Stimulated activated effector memory CD8-positive, alpha-beta T cell treated with anti-CD3 and anti-CD28 coated beads, Interleukin-12 subunit alpha, Interleukin-12 subunit beta, amount 100 ng/mL, for 72 hours (primary cell): Measurements from ENCODE around the gene IL1A.

ENCODE experiments used
- ATAC-seq: fragments of 150-1000 bp; cut with Tn5 transposase; 2 replicates; pipeline ENCODE4 v1.10.0; 2021
- DNase-seq, 2 donors: peaks; one replicate each; pipeline ENCODE4 v3.0.0; 2021 to 2022; ENCODE audit warnings: low spot score in 2 of 2
- H3K27ac Mint-ChIP-seq: one replicate; pipeline ENCODE4 v1.8.0; 2022; ENCODE audit warnings: mild to moderate bottlenecking, mixed read lengths
- H3K36me3 Mint-ChIP-seq: one replicate; pipeline ENCODE4 v1.8.0; 2022; ENCODE audit warnings: mild to moderate bottlenecking, mixed read lengths
- H3K4me1 Mint-ChIP-seq: one replicate; pipeline ENCODE4 v1.8.0; 2022; ENCODE audit warnings: mixed read lengths
- H3K4me3 Mint-ChIP-seq: one replicate; pipeline ENCODE4 v1.8.0; 2022; ENCODE audit warnings: mild to moderate bottlenecking, mixed read lengths
- H3K9me3 Mint-ChIP-seq: one replicate; pipeline ENCODE4 v1.8.0; 2022; ENCODE audit warnings: mixed read lengths

Gene IL1A

GRCh38 chr2:112807233-112807807, 23.0 kb upstream of the IL1A start:
- peaks cover 4% of the 10 kb centered on the region for H3K36me3 Mint-ChIP-seq
- peaks cover 12% of the 10 kb centered on the region for H3K9me3 Mint-ChIP-seq
- ATAC-seq (no peak), DNase-seq (no peak)
- no peak overlapping the region for H3K27ac Mint-ChIP-seq
- H3K4me3 Mint-ChIP-seq = no peak overlapping the region
- H3K4me1 Mint-ChIP-seq = peaks cover 41% of the 10 kb centered on the region

- Mint-ChIP-seq H3K9me3 (peaks cover 13% of the 10 kb centered on the region), H3K4me3 (peak overlapping the region; percentile 15), H3K4me1 (peaks cover 31% of the 10 kb centered on the region), H3K27ac (peak overlapping the region; percentile 56), H3K36me3 (peaks cover 4% of the 10 kb centered on the region)
- DNase-seq = no peak
- ATAC-seq = no peak
Observed at GRCh38 chr2:112805542-112805941, 21.2 kb upstream of the IL1A start.

GRCh38 chr2:112803691-112804521, 19.6 kb upstream of the IL1A start:
- DNase-seq (no peak), ATAC-seq (peak; percentile 97)
- Mint-ChIP-seq H3K27ac (peak overlapping the region; percentile 95), H3K9me3 (peaks cover 16% of the 10 kb centered on the region), H3K4me3 (peak overlapping the region; percentile 2), H3K36me3 (peaks cover 4% of the 10 kb centered on the region), H3K4me1 (peaks cover 45% of the 10 kb centered on the region)

GRCh38 chr2:112800881-112801583, 16.7 kb upstream of the IL1A start:
- H3K4me3 Mint-ChIP-seq = peak overlapping the region; percentile 22

GRCh38 chr2:112798979-112799975, 15.0 kb upstream of the IL1A start:
- peak; percentile 40 for ATAC-seq
- Mint-ChIP-seq H3K4me1 (peaks cover 40% of the 10 kb centered on the region), H3K36me3 (peaks cover 4% of the 10 kb centered on the region), H3K27ac (peak overlapping the region; percentile 90), H3K9me3 (peaks cover 4% of the 10 kb centered on the region), H3K4me3 (no peak overlapping the region)
- no peak for DNase-seq

More at GRCh38 chr2:112800881-112801583, 16.7 kb upstream of the IL1A start:
- ATAC-seq (no peak), DNase-seq (no peak)
- Mint-ChIP-seq H3K27ac (no peak overlapping the region), H3K9me3 (peaks cover 4% of the 10 kb centered on the region), H3K36me3 (peaks cover 4% of the 10 kb centered on the region), H3K4me1 (peaks cover 42% of the 10 kb centered on the region)

GRCh38 chr2:112796486-112796885, 12.2 kb upstream of the IL1A start:
- Mint-ChIP-seq H3K4me3 (no peak overlapping the region), H3K9me3 (peaks cover 8% of the 10 kb centered on the region), H3K27ac (no peak overlapping the region), H3K4me1 (peaks cover 42% of the 10 kb centered on the region), H3K36me3 (no peaks in the 10 kb centered on the region)
- DNase-seq (no peak), ATAC-seq (no peak)

GRCh38 chr2:112795774-112796173, 11.5 kb upstream of the IL1A start:
- Mint-ChIP-seq H3K27ac (peak overlapping the region; percentile 44), H3K4me3 (no peak overlapping the region), H3K36me3 (no peaks in the 10 kb centered on the region), H3K9me3 (peaks cover 8% of the 10 kb centered on the region), H3K4me1 (peaks cover 41% of the 10 kb centered on the region)
- ATAC-seq (peak; percentile 36), DNase-seq (no peak)

- Mint-ChIP-seq H3K4me3 (no peak overlapping the region), H3K9me3 (peaks cover 4% of the 10 kb centered on the region), H3K27ac (no peak overlapping the region), H3K4me1 (peaks cover 34% of the 10 kb centered on the region), H3K36me3 (no peaks in the 10 kb centered on the region)
- ATAC-seq (no peak), DNase-seq (no peak)
Observed at GRCh38 chr2:112794841-112795240, 10.5 kb upstream of the IL1A start.

- DNase-seq (peak in 1 of 2 donors; percentile 59), ATAC-seq (peak; percentile 93)
- Mint-ChIP-seq H3K27ac (peak overlapping the region; percentile 74), H3K4me1 (peaks cover 28% of the 10 kb centered on the region), H3K36me3 (no peaks in the 10 kb centered on the region), H3K9me3 (peaks cover 4% of the 10 kb centered on the region), H3K4me3 (peak overlapping the region; percentile 3)
Observed at GRCh38 chr2:112794131-112794733, 9.9 kb upstream of the IL1A start.

- ATAC-seq (peak; percentile 69), DNase-seq (no peak)
- H3K27ac Mint-ChIP-seq = peak overlapping the region; percentile 74
- peaks cover 22% of the 10 kb centered on the region for H3K4me1 Mint-ChIP-seq
- peak overlapping the region; percentile 3 for H3K4me3 Mint-ChIP-seq
- no peaks in the 10 kb centered on the region for H3K36me3 Mint-ChIP-seq
- H3K9me3 Mint-ChIP-seq = peaks cover 4% of the 10 kb centered on the region
Observed at GRCh38 chr2:112793449-112793978, 9.2 kb upstream of the IL1A start.

- Mint-ChIP-seq H3K36me3 (no peaks in the 10 kb centered on the region), H3K27ac (no peak overlapping the region), H3K9me3 (peaks cover 4% of the 10 kb centered on the region), H3K4me3 (no peak overlapping the region), H3K4me1 (peaks cover 22% of the 10 kb centered on the region)
- DNase-seq = no peak
- no peak for ATAC-seq
Observed at GRCh38 chr2:112792419-112792818, 8.1 kb upstream of the IL1A start.

GRCh38 chr2:112791693-112792230, 7.5 kb upstream of the IL1A start:
- peaks cover 22% of the 10 kb centered on the region for H3K4me1 Mint-ChIP-seq
- ATAC-seq (no peak), DNase-seq (no peak)
- H3K27ac Mint-ChIP-seq = no peak overlapping the region
- no peak overlapping the region for H3K4me3 Mint-ChIP-seq
- peaks cover 4% of the 10 kb centered on the region for H3K9me3 Mint-ChIP-seq
- H3K36me3 Mint-ChIP-seq = no peaks in the 10 kb centered on the region

- H3K9me3 Mint-ChIP-seq = peaks cover 4% of the 10 kb centered on the region
- ATAC-seq (no peak), DNase-seq (no peak)
- H3K4me3 Mint-ChIP-seq = no peak overlapping the region
- no peak overlapping the region for H3K27ac Mint-ChIP-seq
- H3K36me3 Mint-ChIP-seq = no peaks in the 10 kb centered on the region
- peaks cover 21% of the 10 kb centered on the region for H3K4me1 Mint-ChIP-seq
Observed at GRCh38 chr2:112791019-112791418, 6.7 kb upstream of the IL1A start.

GRCh38 chr2:112790305-112790704, 6.0 kb upstream of the IL1A start:
- peaks cover 4% of the 10 kb centered on the region for H3K9me3 Mint-ChIP-seq
- no peak overlapping the region for H3K4me3 Mint-ChIP-seq
- H3K36me3 Mint-ChIP-seq = no peaks in the 10 kb centered on the region
- H3K27ac Mint-ChIP-seq = no peak overlapping the region
- peaks cover 16% of the 10 kb centered on the region for H3K4me1 Mint-ChIP-seq
- DNase-seq = no peak
- ATAC-seq = no peak
